Right renal pelvis (tissue), 4 donors: Measurements from ENCODE around the gene C12orf43. TPM values are rescaled to one million over a fixed set of nuclear protein-coding genes. Genes with fewer than 3 reads are reported as not detected.

Experiments
- DNase-seq, 4 donors: peaks; one replicate each; pipeline ENCODE4 v3.0.0-alpha.2; 2013; ENCODE audit warnings: low read depth in 4 of 4, low spot score in 3 of 4, missing footprints in 1 of 4
- polyA plus RNA-seq, 4 donors: library from polyadenylated mRNA; unstranded; fragments of 120-200 nt; gene quantifications; one replicate each; pipeline ENCODE4 v1.2.1, GENCODE V29; 2013; ENCODE audit not compliant: insufficient read length in 4 of 4

The C12orf43 gene
- polyA plus RNA-seq, 4 donors = 16.5 to 19.2 (median 18.1) TPM

DNA sequence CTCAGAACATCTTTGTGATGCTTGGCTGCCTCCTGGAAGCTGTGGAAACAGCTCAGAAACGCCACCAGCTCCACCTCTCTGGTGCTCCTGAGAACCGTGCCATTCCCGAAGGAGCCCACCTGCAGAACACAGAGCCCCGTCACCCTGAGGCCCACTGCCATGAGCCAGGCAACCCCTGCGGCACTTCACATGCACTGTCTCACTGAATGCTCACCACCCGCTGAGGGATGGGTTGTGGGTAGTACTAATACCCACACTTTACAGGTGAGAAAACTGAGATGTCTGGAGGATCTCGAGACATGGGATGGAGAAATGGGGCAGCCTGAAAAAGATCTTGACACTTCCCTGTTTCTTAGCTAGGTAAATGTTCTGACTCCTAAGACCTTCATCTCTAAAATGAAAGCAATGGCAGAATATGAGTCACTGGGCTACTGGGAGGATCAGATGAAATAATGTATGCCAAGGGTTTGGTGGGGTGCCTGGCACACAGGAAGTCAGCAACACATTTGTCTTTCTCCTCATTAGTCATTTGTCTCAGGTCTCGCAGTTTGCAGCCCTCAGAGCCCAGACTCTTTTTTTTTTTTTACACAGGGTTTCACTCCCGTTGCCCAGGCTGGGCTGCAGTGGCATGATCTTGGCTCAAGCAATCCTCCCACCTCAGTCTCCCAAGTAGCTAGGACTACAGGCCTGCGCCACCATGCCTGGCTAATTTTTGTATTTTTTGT, 17.5 kb upstream of the C12orf43 start:
- no peak for DNase-seq

DNA sequence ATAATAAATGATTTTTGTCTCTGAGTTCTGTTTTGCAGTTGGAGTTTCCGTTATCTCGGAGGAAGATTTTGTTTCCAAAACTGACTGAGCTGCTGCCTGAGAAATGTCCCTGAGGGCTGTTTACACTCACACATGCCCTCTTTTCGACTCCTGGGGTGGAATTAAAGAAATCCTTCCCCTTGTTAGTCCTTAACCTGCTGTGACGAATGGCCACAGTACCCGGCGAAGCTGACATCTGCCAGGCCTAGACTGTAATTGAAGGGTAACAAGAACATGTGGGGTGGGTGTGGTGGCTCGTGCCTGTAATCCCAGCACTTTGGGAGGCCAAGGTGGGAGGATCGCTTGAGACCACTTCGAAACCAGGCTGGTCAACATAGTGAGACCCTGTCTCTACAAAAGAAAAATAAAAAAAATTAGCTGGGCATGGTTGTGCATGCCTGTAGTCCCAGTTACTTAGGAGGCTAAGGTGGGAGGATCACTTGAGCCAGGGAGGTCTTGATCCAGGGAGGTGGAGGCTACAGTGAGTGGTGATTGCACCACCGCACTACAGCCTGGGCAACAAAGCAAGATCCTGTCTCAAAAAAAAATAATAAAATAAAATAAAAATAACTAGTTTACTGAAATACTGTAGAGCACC, 14.4 kb upstream of the C12orf43 start:
- DNase-seq = no peak

DNA sequence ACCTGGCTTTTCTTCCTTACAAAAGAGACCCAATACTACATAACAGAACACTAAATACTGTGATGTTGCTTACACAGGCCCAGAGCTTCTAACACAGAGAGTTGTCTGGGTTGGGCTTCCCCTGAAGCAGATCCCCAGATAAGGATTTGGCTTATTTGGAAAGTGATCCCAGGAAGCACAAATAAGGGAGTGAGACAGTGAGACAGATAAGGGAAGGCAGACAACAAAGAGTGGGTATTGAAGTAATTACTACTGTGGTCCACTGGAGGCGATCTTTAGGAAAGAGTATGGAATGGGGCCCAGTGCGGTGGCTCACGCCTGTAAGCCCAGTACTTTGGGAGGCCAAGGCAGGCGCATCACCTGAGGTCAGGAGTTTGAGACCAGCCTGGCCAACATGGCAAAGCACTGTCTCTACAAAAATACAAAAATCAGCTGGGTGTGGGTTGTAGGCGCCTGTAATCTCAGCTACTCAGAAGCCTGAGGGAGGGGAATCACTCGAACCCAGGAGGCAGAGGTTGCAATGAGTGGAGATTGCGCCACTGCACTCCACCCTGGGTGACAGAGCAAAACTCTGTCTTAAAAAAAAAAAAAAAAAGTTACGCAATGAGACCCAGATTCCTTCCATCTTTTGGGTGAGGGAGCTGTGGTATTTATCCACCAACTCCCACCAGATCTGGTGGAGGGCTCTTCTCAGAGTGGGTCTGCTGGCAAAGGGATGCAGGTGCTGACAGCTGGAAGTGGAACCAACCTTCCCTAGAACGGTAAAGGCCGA, 10.2 kb upstream of the C12orf43 start:
- no peak for DNase-seq

DNA sequence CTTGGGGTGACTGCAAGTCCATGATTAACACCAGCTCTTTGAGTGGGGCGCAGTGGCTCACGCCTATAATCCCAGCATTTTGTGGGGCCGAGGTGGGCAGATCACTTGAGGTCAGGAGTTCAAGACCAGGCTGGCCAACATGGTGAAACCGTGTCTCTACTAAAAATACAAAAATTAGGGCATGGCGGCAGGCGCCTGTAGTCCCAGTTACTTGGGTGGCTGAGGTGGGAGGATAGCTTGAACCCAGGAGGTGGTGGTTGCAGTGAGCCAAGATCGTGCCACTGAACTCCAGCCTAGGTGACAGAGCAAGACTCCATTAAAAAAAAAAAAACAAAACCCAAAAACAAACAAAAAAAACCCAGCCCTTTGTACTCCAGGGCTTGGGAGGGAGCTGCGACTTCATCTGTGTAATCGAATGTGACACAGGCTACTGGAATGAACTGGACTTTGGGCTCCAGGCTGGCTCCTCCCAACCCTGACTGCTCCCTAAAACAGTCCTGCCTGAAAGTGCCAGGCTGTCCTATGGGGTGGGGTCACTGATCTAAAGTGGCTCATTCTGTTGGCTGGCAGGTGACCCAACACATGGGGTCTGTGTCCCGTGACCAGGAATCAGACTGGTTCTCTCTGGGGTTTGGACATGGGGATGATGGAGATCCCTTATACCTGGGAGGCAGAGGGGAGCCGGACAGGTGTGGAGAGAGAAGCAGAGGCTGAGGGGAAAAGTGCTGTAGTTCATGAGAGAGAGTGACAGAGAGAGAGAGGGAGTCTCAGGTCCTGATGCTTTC, 9.3 kb upstream of the C12orf43 start:
- DNase-seq = no peak

DNA sequence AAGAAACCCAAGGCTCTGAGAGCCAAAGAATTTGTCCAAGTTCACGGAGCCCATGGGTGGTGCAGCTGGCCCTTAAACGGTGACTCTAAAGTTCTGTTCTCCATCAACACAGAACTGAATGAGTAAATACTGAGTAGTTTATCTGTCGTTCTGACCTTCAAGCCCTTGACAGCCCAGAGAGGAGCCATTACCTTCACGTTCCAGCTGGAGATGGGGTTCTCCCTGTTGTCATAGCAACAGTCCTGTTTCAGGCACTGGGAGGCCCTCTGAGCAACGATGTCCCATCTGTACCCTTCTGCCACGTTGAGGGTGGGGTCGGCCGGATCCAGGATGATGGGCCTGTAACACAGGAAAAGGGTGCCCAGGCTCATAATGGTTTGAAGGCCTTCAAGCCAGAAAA, 7.5 kb upstream of the C12orf43 start:
- DNase-seq = no peak

DNA sequence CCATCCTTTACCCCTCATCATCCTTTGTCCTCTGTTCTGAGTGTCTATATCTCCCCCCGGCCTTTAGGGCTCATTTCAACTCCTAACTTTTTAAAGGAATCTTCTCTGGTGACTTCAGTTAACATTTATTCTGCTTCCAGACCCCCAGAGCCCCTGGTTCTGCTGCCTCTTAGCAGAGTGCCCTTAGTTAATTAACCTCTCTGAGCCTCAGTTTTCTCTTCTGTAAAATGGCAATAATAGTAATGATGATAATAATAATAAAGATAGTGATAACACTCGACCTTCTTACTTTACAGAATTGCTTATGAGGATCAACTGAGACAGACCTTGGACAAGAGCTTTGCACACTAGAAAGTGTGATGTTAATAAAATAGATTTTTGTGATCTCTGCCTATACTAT, 6.4 kb upstream of the C12orf43 start:
- no peak for DNase-seq

DNA sequence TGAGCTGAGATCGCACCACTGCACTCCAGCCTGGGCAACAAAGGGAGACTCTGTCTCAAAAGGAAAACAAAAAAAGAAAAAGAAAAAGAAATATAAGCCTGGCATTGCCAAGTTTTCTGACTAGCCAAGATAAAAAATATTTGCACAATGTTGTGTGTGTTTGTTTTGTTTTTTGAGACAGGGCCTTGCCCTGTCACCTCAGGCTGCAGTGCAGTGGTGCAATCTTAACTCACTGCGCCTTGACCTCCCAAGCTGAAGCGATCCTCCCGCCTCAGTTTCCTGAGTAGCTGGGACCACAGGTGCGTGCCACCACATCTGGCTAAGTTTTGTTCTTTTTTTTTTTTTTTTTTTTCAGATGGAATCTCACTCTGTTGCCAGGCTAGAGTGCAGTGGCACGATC, 5.5 kb upstream of the C12orf43 start:
- DNase-seq = no peak

DNA sequence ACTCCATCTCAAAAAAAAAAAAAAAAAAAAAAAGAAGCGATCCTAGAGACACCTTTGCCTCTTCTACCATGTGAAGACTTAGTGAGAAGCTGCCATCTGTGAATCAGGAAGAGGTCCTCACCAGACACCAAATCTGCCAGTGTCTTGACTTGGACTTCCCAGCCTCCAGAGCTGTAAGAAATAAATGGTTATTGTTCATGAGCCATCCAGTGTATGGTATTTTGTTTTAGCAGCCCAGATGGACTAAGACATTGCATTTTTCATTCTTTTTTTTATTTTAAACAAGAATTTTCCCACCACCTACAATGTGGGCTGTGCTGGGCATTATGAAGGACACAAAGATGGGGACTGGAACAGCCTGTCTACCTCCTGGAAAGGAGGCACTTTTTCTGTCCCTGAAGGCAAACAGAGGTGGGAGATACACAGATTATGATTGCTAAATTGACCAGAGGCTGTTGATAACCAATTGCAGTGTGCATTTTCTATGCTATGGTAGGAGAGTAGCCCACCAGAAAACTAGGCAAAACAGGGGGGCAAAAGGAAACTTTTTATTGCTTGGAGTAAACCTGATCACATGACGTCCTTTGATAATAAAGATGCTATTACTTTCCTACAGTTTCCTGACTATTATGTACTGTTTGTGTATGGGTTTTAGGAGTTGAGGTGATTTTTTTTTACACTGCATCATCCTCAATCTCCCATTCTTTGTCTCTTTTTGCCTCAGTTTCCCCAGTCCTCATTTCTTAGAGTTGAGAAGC, 2.8 kb upstream of the C12orf43 start:
- DNase-seq = no peak

DNA sequence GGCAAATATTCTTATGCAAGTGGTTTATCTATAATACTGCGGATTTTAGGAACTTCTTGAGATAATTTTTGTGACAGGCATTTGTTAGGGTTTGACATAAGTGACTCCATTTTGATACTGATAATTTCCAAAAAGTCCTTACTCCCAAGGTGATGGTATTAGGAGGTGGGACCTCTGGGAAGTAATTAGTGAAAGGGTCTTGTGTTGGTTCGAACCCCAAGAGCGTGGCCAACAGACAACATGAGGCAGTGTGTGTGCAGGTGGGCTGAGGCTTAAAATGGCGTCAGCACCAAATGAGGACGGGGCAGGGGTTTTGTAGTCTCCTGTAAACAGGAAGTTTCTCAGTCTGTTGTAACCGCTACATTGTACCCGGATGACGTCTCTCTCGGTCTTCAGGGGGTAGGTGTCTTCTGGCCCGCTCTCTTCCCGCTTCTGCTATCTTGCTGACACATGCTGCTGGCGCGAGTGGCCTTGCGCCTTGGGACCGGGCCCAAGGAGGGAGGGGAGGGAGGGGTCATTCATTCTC, 1.7 kb upstream of the C12orf43 start:
- no peak for DNase-seq

DNA sequence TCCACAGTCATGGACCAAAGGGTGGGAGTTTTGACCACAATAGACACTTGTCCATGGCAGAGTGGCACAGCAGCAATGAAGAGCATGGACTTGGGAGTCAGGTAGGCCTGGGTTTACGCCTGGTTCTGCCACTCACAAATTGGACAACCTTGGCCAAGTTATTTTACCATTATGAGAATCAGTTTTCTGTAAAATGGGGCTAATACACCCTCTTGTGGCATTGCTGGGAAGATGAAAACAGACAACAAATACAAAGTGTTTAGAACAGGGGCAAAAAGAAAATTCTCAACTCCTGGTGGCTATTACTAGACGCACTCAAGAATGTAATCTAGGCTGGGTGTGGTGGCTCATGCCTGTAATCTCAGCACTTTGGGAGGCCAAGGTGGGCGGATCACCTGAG, 2.6 kb downstream of the C12orf43 start:
- DNase-seq = no peak

DNA sequence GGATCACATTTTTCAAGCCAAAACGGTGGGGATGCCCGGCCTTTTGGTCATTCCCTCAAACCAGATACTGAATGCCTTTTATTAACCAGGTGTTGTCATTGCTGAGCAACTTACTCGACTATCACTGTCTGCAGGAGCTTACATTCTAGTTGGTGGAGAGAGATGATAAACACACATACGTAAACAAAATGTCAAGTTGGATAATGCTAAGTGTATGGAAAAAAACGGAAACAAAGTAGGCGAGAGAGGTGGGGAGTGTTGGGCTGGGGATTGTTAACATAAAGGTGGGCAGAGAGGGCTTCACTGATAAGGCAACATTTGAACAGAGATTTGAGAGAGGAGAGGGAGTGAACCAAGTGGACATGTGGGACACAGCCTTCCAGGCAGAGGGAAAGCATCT, 4.5 kb downstream of the C12orf43 start:
- DNase-seq = no peak

DNA sequence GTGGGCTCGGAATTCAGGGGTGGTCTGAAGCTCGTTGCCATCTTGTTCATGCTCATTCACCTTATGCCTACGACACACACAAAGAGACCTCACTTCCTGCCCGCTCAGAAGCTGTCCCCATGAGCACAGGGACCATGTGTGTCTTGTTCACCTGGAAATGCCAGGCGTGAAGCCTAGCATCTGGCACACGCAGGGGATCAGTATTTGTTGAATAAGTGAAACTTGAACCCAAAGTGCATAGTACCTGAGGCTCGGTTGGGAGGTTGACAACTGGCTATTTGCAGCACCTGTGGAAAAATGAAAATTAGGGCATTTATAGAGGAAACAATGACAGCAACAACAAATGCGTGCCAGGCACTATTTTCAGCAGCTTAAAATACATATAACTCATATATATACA, 5.4 kb downstream of the C12orf43 start:
- DNase-seq = no peak

DNA sequence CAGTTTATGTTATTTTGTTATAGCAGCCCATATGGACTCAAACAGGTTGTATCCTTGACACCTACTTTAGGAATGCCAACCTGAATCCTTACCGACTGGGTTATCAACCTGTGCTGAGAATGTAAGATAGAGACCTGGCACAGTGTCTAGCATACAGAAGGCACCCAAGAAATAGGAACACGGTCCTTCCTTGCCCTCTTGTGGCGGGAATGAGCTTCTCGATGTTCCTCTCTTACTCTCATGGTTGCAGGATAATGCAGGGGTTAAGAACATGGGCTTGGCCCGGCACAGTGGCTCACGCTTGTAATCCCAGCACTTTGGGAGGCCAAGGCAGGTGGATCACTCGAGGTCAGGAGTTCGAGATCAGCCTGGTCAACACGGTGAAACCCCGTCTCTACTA, 6.5 kb downstream of the C12orf43 start:
- peak in 3 of 4 donors; percentile 31 to 36 (median 31) for DNase-seq

DNA sequence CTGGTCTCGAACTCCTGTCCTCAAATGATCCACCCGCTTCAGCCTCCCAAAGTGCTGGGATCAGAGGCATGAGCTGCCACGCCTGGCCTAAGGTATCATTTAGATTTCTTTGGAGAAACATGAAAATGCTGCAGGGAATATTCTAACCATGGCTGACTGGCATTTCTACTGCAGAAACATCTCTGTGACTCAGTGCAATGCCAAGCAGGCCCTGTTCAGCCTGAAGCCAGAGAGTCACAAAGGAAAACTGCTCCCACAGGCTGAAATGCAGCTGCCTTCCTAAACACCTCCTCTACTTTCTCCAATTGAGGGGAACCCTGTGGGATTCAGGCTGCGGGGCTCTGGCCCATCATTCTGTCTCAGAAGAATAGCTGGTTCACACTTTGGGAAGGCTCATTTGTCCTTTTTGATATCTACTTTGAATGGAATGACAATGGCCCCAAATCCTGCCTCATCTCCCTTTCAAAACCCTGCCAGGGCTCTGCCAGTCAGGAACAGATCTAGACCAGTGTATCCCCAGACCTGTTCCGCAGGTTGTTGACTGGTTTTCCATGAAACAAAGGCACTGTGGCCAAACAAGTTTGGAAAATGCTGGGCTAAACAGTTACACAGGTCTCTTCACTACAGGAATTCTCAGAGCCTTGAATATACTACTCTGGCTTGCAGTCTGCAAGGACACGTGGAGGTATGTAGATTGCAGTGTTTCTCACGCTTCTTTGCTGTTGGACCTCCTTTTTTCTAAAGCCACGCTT, 7.8 kb downstream of the C12orf43 start:
- no peak for DNase-seq

DNA sequence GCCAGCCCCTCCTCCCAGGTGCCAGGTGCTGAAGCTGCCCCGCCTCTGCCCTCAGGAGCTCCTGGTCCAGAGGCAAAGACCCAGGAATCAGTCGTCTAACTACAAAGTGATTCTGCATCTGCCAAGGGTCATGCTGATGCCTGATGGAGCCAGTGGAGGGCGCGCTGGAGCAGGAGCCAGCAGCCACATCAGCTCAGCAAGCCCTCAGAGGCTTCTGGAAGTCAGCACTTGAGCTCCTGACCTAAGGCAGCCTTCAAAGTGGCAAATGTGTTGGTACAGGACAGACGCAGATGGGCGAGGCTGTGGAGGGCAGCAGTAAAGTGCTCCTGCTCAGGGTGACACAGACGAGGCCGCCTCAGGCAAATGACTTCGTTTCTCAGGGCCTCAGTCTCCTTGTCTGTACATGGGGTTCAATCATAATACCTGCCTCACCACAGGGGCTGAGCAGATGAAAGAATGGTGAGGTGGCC, 10.9 kb downstream of the C12orf43 start:
- no peak for DNase-seq

DNA sequence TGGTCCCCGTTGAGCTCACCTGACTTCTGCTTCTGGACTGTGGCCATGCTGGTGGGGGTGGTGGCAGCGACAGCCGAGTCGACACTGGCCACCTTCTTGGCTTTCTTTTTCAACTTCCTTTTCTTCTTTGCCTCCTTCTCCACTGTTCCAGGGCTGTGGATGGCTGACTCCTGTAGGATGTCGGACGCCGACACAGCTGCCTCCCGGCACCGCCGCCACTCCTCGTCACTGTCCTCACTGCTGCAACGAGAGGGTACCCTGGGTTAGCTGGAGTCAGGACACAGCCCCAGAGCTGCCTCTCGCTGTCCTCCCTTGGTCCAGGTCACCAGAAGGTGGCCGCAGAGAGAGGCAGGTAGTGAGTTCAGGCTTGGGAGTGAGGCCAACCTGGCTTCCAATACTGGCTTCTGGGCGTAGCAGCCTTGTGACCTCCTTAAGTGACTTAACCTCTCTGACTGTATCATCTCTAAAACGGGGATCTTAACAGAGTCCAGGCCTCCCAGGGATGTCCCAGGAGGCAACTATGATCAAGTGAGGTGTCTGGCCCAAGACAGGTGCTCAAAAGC, 12.0 kb downstream of the C12orf43 start:
- no peak for DNase-seq

DNA sequence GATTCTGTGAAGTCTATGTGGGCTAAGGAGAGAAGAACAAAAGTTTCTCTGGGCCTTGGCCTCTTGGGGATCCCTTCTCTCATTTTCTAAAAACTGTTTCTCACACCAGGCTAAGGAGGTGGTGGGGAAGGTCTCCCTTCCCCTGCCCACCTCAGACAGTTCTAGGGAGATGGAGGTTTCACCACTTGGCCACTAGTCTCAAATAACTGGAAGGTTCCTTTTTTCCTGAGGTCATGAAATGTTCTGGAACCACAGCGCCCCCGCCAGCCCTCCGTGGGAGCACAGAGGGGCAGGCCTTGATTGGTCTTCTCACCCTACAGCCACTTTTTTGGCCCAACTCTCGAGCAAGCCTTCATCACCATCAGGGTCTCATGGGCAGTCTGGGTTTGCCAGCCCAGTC, 12.6 kb downstream of the C12orf43 start:
- DNase-seq = no peak

DNA sequence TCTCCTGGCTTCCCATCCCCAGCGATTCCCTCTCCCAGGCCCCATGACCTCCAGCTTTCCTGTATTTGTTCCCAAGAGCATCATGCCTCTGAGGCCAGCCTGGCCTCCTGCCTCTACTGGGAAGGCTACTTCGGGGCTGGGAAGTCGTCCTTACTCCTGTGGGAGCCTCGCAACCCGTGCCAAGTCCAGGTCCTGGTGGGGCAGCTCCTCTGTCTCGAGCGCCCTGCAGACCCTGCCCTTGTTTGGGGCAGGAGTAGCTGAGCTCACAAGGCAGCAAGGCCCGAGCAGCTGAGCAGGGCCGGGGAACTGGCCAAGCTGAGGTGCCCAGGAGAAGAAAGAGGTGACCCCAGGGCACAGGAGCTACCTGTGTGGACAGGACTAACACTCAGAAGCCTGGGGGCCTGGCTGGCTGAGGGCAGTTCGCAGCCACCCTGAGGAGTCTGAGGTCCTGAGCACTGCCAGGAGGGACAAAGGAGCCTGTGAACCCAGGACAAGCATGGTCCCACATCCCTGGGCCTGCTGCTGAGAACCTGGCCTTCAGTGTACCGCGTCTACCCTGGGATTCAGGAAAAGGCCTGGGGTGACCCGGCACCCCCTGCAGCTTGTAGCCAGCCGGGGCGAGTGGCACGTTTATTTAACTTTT, 14.3 kb downstream of the C12orf43 start:
- DNase-seq = no peak
